ENCODE results near the gene PDZRN4. TPM values are rescaled to one million over a fixed set of nuclear protein-coding genes. Genes with fewer than 3 reads are reported as not detected.

PDZRN4 gene
- total and polyA plus RNA-seq, 10 donors: 0.07 to 0.77 (median 0.29) TPM; not detected in 2

- no peak overlapping the region for H3K27ac ChIP-seq
- WGBS, 5 donors: 83 to 97% (median 87%) methylated on average over 3 of the region's 3 CpGs
- no peak for DNase-seq
- no peaks in the 10 kb centered on the region for H3K27me3 ChIP-seq (replicated peaks in 1 of 7)
- intact Hi-C loops (cut with DNase I; ENCODE audit: low total_unique reads): no loop called here
- no peaks in the 10 kb centered on the region for H3K9me3 ChIP-seq
- H3K36me3 ChIP-seq: no peaks in the 10 kb centered on the region
- TF ChIP-seq POLR2A (IDR thresholded peaks at IDR 0.05): no peak
- TF ChIP-seq POLR2AphosphoS5 (IDR thresholded peaks at IDR 0.05): no peak
- TF ChIP-seq, protein P1, sequence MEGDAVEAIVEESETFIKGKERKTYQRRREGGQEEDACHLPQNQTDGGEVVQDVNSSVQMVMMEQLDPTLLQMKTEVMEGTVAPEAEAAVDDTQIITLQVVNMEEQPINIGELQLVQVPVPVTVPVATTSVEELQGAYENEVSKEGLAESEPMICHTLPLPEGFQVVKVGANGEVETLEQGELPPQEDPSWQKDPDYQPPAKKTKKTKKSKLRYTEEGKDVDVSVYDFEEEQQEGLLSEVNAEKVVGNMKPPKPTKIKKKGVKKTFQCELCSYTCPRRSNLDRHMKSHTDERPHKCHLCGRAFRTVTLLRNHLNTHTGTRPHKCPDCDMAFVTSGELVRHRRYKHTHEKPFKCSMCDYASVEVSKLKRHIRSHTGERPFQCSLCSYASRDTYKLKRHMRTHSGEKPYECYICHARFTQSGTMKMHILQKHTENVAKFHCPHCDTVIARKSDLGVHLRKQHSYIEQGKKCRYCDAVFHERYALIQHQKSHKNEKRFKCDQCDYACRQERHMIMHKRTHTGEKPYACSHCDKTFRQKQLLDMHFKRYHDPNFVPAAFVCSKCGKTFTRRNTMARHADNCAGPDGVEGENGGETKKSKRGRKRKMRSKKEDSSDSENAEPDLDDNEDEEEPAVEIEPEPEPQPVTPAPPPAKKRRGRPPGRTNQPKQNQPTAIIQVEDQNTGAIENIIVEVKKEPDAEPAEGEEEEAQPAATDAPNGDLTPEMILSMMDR (IDR thresholded peaks at IDR 0.05 in 8 of 11, conservative IDR thresholded peaks at IDR 0.05 in 3 of 11): no peak
- no peaks in the 10 kb centered on the region for H3K4me1 ChIP-seq
- H3K4me3 ChIP-seq: no peak overlapping the region
Observed at GRCh38 chr12:41528874-41529273, 340.8 kb downstream of the PDZRN4 start.

- Histone ChIP-seq H3K4me1 (no peaks in the 10 kb centered on the region), H3K36me3 (no peaks in the 10 kb centered on the region), H3K27me3 (replicated peaks in 1 of 7) (no peaks in the 10 kb centered on the region), H3K27ac (no peak overlapping the region), H3K9me3 (no peaks in the 10 kb centered on the region), H3K4me3 (no peak overlapping the region)
- 79 to 89% (median 84%) methylated on average over 5 of the region's 5 CpGs for WGBS, 5 donors
- no peak for DNase-seq
- intact Hi-C loops (cut with DNase I; ENCODE audit: low total_unique reads): no loop called here
- no peak for TF ChIP-seq POLR2A (IDR thresholded peaks at IDR 0.05)
- no peak for TF ChIP-seq POLR2AphosphoS5 (IDR thresholded peaks at IDR 0.05)
- TF ChIP-seq, protein P1 (IDR thresholded peaks at IDR 0.05 in 8 of 11, conservative IDR thresholded peaks at IDR 0.05 in 3 of 11): no peak
Observed at GRCh38 chr12:41530441-41530840, 342.3 kb downstream of the PDZRN4 start.

GRCh38 chr12:41531147-41531829, 343.2 kb downstream of the PDZRN4 start:
- Histone ChIP-seq H3K36me3 (no peaks in the 10 kb centered on the region), H3K27me3 (replicated peaks in 1 of 7) (no peaks in the 10 kb centered on the region), H3K4me1 (no peaks in the 10 kb centered on the region), H3K27ac (no peak overlapping the region), H3K9me3 (no peaks in the 10 kb centered on the region), H3K4me3 (no peak overlapping the region)
- peak; percentile 64 for DNase-seq
- WGBS, 5 donors: 81 to 93% (median 88%) methylated on average over 13 of the region's 13 CpGs
- TF ChIP-seq POLR2AphosphoS5 (IDR thresholded peaks at IDR 0.05): no peak
- intact Hi-C loops (cut with DNase I; ENCODE audit: low total_unique reads): no loop called here

GRCh38 chr12:41532072-41532471, 344.0 kb downstream of the PDZRN4 start:
- no peaks in the 10 kb centered on the region for H3K9me3 ChIP-seq
- WGBS, 5 donors: 65 to 86% (median 81%) methylated on average over 2 of the region's 2 CpGs
- no peaks in the 10 kb centered on the region for H3K27me3 ChIP-seq (replicated peaks in 1 of 7)
- TF ChIP-seq POLR2A (IDR thresholded peaks at IDR 0.05): no peak
- TF ChIP-seq, protein P1 (IDR thresholded peaks at IDR 0.05 in 8 of 11, conservative IDR thresholded peaks at IDR 0.05 in 3 of 11): no peak
- no peak for TF ChIP-seq POLR2AphosphoS5 (IDR thresholded peaks at IDR 0.05)
- intact Hi-C loops (cut with DNase I; ENCODE audit: low total_unique reads): no loop called here
- no peak overlapping the region for H3K27ac ChIP-seq
- no peaks in the 10 kb centered on the region for H3K4me1 ChIP-seq
- no peak overlapping the region for H3K4me3 ChIP-seq
- DNase-seq: no peak
- H3K36me3 ChIP-seq: no peaks in the 10 kb centered on the region

All from spleen (tissue), 11 donors.